Peyer's patch (tissue), 4 donors: ENCODE measurements around the gene XRCC1. TPM values are rescaled to one million over a fixed set of nuclear protein-coding genes. Genes with fewer than 3 reads are reported as not detected.

ENCODE experiments used
- DNase-seq, 3 donors: peaks; one replicate each; pipeline ENCODE4 v3.0.0-alpha.2; 2017 to 2019
- H3K27ac ChIP-seq, 4 donors: fragments of 200-600 bp; sonication (generic); one replicate each; pipeline ENCODE4 v1.5.1; 2016 to 2019
- H3K27me3 ChIP-seq, 2 donors: fragments of 200-600 bp; sonication (generic); one replicate each; pipeline ENCODE4 v1.5.1; 2019
- H3K36me3 ChIP-seq, 3 donors: fragments of 200-600 bp; sonication (generic); one replicate each; pipeline ENCODE4 v1.5.1; 2016 to 2019
- H3K4me1 ChIP-seq, 4 donors: fragments of 200-600 bp; sonication (generic); one replicate each; pipeline ENCODE4 v1.5.1; 2016 to 2019
- H3K4me3 ChIP-seq, 4 donors: fragments of 200-600 bp; sonication (generic); 1 replicate in 3 of 4; 2 replicates in 1 of 4; pipeline ENCODE4 v1.5.1; 2016 to 2019; ENCODE audit warnings: mild to moderate bottlenecking in 1 of 4
- H3K9me3 ChIP-seq, 4 donors: fragments of 200-600 bp; sonication (generic); one replicate each; pipeline ENCODE4 v1.5.1; 2016 to 2019; ENCODE audit warnings: mild to moderate bottlenecking in 1 of 4
- POLR2A ChIP-seq, 2 donors: fragments of 450-650 bp; IDR thresholded peaks; one replicate each; pipeline ENCODE4 v1.5.1; 2017; ENCODE audit warnings: antibody characterized with exemption in 2 of 2, mild to moderate bottlenecking in 2 of 2, moderate library complexity in 2 of 2
- total RNA-seq, 4 donors: library from RNA; depleted of rRNA; stranded (reverse); fragments of >200 nt; gene quantifications; one replicate each; pipeline ENCODE4 v1.1.0, GENCODE V29; 2016
- TF ChIP-seq, protein P1 (sequence below), 6 experiments: fragments of 450-650 bp in 4 of 6; fragments of 200-600 bp in 2 of 6; sonication (generic) in 1 of 6; IDR thresholded peaks; one replicate each; pipeline ENCODE4 v1.5.1; 2017 to 2019; ENCODE audit warnings: antibody characterized with exemption in 6 of 6, mild to moderate bottlenecking in 3 of 6, moderate library complexity in 1 of 6

XRCC1 gene
- total RNA-seq, 4 donors from 2014 or later: 18.4 to 49.5 (median 22.2) TPM

- Histone ChIP-seq H3K27ac (no peak overlapping the region), H3K36me3 (peaks cover 0 to 23% (median 0%) of the 10 kb centered on the region in 3 donors), H3K9me3 (no peaks in the 10 kb centered on the region), H3K27me3 (no peaks in the 10 kb centered on the region), H3K4me3 (no peak overlapping the region), H3K4me1 (no peaks in the 10 kb centered on the region)
- DNase-seq: no peak
- TF ChIP-seq, protein P1, sequence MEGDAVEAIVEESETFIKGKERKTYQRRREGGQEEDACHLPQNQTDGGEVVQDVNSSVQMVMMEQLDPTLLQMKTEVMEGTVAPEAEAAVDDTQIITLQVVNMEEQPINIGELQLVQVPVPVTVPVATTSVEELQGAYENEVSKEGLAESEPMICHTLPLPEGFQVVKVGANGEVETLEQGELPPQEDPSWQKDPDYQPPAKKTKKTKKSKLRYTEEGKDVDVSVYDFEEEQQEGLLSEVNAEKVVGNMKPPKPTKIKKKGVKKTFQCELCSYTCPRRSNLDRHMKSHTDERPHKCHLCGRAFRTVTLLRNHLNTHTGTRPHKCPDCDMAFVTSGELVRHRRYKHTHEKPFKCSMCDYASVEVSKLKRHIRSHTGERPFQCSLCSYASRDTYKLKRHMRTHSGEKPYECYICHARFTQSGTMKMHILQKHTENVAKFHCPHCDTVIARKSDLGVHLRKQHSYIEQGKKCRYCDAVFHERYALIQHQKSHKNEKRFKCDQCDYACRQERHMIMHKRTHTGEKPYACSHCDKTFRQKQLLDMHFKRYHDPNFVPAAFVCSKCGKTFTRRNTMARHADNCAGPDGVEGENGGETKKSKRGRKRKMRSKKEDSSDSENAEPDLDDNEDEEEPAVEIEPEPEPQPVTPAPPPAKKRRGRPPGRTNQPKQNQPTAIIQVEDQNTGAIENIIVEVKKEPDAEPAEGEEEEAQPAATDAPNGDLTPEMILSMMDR (IDR thresholded peaks at IDR 0.05): no peak
- TF ChIP-seq POLR2A (IDR thresholded peaks at IDR 0.05): no peak
These were observed 37.0 kb upstream of the XRCC1 start for GRCh38 chr19:43612374-43612773.

DNA sequence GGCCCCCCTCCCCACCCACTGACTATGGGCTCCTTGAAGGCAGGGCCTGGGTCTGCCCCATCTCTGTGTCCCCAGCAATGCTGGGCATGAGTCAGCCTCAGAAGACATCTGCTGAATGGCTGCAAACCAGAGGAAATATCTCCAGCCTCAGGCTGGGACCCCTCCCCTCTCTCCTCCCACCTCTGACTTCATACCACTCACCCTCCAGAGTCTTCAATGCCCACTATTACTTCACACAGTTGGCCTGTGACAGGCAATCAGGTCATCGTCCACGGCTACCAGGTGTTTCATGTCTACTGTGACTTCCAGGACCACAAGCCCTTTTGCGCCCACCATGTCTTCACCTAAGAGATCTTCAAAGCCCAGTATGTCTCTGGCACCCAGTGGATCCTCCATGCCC is 36.5 kb upstream of the XRCC1 start, which contains the start of gene SRRM5:
Gene SRRM5 (plus strand): TSS at position 301 of the 400 bp plus-strand sequence. CDS start 34 bp downstream, at position 335.
- no peak for DNase-seq
- H3K36me3 ChIP-seq: peaks cover 0 to 26% (median 0%) of the 10 kb centered on the region in 3 donors
- H3K27ac ChIP-seq: no peak within 1 kb of the TSS
- H3K9me3 ChIP-seq: no peaks in the 10 kb centered on the region
- no peaks in the 10 kb centered on the region for H3K27me3 ChIP-seq
- H3K4me1 ChIP-seq: no peaks in the 10 kb centered on the region
- TF ChIP-seq, protein P1 (IDR thresholded peaks at IDR 0.05): no peak
- TF ChIP-seq POLR2A (IDR thresholded peaks at IDR 0.05): no peak
- H3K4me3 ChIP-seq: no peak within 1 kb of the TSS

DNA sequence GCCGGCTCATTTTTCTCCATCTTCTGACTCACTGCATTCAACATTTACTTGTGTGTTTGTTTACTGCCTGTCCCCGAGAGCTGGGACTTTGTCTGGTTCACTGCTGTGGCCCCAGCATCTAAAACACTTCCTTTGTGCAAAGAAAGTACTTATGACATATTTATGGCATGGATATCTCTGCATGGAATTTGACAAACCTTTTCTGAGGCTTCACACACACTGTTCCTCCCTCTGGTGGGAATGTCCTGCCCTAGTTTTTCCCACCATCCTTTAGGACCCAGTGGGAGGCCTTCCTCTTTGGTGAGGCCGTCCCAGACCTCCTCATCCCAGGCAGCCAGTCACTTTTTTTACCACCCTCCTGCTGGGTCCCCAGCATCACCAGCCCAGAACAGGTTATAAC is 35.2 kb upstream of the XRCC1 start:
- no peaks in the 10 kb centered on the region for H3K27me3 ChIP-seq
- H3K4me1 ChIP-seq: no peaks in the 10 kb centered on the region
- no peak for TF ChIP-seq POLR2A (IDR thresholded peaks at IDR 0.05)
- TF ChIP-seq, protein P1 (IDR thresholded peaks at IDR 0.05): no peak
- DNase-seq: no peak
- no peaks in the 10 kb centered on the region for H3K9me3 ChIP-seq
- no peak overlapping the region for H3K4me3 ChIP-seq
- H3K27ac ChIP-seq: no peak overlapping the region
- peaks cover 0 to 33% (median 0%) of the 10 kb centered on the region in 3 donors for H3K36me3 ChIP-seq

GRCh38 chr19:43609872-43610271 is 34.5 kb upstream of the XRCC1 start:
- no peak overlapping the region for H3K27ac ChIP-seq
- no peak for DNase-seq
- no peaks in the 10 kb centered on the region for H3K27me3 ChIP-seq
- H3K36me3 ChIP-seq: peaks cover 0 to 33% (median 0%) of the 10 kb centered on the region in 3 donors
- no peaks in the 10 kb centered on the region for H3K4me1 ChIP-seq
- no peak overlapping the region for H3K4me3 ChIP-seq
- H3K9me3 ChIP-seq: no peaks in the 10 kb centered on the region
- TF ChIP-seq, protein P1 (IDR thresholded peaks at IDR 0.05): no peak
- TF ChIP-seq POLR2A (IDR thresholded peaks at IDR 0.05): no peak

DNA sequence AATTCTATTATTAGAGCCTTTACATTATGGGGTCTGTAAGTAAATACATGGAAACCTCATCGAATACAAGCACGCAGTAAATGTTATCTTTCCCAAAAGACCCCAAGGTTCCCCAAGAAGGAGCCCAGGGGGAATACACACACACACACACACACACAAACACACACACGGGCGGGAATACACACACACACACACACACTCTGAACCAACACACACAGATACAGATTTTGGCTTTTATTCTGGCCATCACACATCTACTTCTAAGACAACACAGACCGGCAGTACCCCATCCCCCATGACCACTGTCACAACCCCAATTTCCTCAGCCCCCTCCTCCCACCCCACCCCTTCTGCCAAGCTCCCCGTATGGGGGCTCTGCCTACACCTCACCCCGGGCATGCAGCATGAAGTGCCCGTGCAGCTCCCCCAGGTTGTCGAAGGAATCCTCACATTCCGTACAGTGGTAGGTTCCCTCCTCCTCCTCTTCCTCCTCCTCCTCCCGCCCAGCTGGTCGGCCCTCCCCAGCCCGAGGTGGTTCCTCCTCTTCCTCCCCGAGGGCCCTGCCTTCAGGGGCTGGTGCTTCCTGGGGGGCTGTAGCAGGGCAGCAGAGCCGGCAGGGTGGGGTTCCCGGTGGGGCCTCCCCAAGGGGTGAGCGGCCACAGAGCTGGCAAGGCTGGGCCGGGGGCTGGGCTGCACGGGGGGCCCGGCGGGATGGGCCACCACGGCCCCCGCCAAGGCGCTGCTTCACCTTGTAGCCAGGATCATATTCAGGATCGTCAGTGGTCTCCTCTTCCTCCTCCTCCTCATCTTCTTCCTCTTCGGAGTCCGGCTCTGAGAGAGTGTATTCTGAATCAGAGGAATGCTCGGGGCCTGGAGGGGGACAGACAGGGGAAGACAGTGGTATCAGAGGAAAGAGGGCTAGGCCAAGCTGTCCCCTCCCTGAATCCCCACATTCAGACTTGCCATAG is 32.2 kb upstream of the XRCC1 start:
- DNase-seq: no peak
- Histone ChIP-seq H3K9me3 (no peaks in the 10 kb centered on the region), H3K36me3 (peaks cover 0 to 25% (median 0%) of the 10 kb centered on the region in 3 donors), H3K27ac (no peak overlapping the region), H3K4me1 (no peaks in the 10 kb centered on the region), H3K27me3 (no peaks in the 10 kb centered on the region), H3K4me3 (no peak overlapping the region)
- TF ChIP-seq POLR2A (IDR thresholded peaks at IDR 0.05): no peak
- TF ChIP-seq, protein P1 (IDR thresholded peaks at IDR 0.05): no peak
